ENCODE data around the gene SH3BP5L.

Gene SH3BP5L

DNA sequence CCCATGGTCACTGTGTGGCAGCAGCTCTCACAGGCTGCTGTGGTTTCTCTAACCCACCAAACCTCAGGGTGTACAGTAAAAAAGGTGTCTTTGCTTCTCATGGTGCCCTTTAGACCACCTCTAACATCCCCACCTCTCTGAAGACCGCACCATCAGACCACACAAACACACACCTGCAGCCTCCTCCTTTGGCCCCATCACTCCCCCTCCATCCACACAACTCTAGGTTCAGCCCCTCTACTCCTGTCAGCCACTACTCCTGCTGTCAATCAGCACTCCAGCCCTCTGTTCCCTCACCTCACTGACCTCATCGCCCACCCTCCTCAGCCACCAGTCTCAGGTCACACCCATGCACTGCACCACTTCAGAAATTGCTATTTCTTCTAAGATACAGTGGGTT, 25.7 kb upstream of the SH3BP5L start:
- no peak for DNase-seq (ENCODE audit: low read depth in 1 of 2, low spot score in 1 of 2)

DNA sequence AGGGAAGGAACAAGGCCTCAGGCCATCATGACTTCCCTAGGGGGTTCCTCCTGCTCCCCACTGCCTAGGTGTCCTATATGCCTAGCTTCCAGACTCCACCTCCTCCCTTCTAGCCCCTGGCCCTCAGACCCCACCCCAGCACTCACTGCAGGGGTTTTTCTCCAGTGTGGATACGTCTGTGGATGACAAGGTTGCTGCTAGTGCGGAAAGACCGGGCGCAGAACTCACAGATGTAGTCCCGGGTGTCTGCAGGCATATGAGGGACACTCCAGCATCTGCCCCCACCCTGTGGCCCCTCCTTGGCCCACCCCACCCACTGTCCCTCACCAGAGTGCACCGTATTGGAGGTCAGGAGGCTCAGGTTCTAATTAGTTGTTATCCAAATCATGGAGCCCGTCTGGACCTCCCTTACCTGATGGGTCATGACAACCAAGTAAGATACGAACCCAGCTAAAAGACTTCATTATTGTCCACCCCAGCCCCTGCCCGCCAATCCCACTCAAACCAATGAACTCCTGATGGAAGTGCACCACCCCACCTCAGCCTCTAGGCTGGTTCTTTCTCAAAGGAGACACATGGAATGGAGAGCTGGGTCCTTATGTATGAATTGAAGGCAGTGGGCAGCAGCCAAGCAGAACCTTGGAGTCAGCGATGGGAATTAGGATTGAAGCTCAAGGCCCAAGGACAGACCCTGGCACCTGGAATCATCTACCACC, 25.0 kb upstream of the SH3BP5L start:
- DNase-seq (ENCODE audit: low read depth in 1 of 2, low spot score in 1 of 2), result no peak

GRCh38 chr1:248850124-248850523, 24.4 kb upstream of the SH3BP5L start:
- DNase-seq (ENCODE audit: low read depth in 1 of 2, low spot score in 1 of 2), result no peak

DNA sequence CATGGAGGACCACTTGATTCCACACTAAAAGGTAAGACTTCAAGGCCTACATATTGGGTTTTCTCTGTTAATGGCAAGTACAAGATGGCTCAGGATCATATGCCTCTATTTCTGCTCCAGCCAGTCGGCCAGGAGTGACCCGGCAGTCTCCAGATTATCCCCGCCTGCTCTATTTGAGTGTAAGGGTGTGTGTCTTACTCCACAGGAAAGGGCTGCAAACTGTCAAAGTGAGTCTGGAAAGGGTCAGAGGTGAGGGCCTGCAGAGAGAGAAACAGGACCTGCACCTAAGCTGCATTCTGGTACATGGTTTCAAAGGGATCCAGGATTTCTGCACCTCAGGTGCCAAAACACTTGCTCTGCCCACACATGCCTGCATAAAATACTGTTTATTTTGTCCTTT, 23.9 kb upstream of the SH3BP5L start:
- DNase-seq (ENCODE audit: low read depth in 1 of 2, low spot score in 1 of 2), result no peak

DNA sequence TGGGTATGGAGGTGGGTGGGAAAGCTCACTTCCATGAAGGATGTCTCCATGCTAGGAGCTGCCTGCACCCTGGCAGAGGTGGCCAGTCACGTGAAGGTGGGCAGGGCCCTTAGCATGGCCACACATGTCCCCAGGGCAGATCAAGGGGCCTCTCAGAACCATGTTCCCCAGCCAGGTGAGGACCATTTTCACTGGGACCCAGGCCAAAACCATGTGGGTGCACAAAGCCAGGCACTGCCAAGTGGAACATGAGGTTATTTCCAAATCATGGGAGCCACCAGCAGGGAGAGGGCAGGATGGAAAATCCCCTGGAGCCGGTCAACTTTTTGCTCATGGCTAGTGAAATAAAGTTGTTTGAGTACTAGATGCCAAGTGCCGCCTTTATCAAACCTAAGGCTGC, 23.4 kb upstream of the SH3BP5L start:
- no peak for DNase-seq (ENCODE audit: low read depth in 1 of 2, low spot score in 1 of 2)

DNA sequence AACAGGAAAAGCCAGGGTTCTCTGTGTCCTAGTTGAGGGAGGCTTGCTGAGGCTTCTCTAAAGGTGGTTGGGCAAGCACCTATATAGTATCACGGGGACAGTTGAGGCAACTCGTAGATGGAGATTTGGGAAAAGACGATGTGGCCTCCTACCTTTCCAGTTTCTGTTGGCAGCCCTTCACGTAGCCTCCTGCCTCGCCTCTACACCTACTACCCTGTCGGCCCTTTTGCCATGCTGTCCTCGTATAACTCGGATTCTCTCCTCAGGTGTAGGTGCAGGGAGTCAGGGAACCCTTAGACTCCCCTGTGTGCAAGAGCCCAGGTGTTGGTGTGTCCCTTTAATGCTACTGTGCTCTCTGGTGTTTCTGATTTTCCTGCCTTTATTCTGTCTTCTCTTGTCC, 22.9 kb upstream of the SH3BP5L start:
- no peak for DNase-seq (ENCODE audit: low read depth in 1 of 2, low spot score in 1 of 2)

DNA sequence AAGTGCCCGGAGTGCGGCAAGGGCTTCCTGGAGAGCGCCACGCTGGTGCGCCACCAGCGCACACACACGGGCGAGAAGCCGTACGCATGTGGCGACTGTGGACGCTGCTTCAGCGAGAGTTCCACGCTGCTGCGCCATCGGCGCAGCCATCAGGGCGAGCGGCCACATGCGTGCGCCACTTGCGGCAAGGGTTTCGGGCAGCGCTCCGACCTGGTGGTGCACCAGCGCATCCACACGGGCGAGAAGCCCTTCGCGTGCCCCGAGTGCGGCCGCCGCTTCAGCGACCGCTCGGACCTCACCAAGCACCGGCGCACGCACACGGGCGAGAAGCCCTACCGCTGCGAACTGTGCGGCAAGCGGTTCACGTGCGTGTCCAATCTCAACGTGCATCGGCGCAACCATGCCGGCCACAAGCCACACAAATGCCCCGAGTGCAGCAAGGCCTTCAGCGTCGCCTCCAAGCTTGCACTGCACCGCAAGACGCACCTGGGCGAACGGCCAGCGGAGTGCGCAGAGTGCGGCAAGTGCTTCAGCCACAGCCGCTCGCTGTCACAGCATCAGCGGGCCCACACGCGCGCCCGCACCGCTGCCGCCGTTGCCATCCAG, 22.3 kb upstream of the SH3BP5L start:
- DNase-seq (ENCODE audit: low read depth in 1 of 2, low spot score in 1 of 2), result no peak

- no peak for DNase-seq (ENCODE audit: low read depth in 1 of 2, low spot score in 1 of 2)
Observed at GRCh38 chr1:248847181-248847955, 21.7 kb upstream of the SH3BP5L start.

DNA sequence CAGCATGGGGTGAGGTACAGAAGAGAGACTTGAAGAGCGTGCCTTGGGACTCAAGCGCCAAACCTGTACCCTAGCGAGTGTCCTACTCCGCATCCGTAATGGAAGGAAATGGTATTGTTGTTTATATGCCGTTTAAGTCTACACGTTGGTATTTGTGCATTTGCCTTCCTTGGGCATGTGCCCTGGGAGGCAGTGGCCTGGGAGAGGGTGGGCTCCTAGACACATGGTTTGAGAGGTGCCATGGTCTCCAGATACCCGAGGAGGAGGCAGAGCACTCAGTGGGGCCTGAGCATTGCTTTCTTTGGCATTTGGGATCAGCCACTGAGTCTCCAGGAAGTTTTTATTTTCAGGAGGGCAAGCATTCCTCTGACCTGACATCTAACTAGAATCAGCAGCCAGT, 18.8 kb upstream of the SH3BP5L start:
- DNase-seq (ENCODE audit: low read depth in 1 of 2, low spot score in 1 of 2), result no peak

- DNase-seq (ENCODE audit: low read depth in 1 of 2, low spot score in 1 of 2), result no peak
Observed at GRCh38 chr1:248843687-248844086, 18.0 kb upstream of the SH3BP5L start.

GRCh38 chr1:248842781-248843331, 17.1 kb upstream of the SH3BP5L start:
- DNase-seq (ENCODE audit: low read depth in 1 of 2, low spot score in 1 of 2), result no peak

GRCh38 chr1:248841702-248842395, 16.1 kb upstream of the SH3BP5L start:
- DNase-seq (ENCODE audit: low read depth in 1 of 2, low spot score in 1 of 2), result no peak

DNA sequence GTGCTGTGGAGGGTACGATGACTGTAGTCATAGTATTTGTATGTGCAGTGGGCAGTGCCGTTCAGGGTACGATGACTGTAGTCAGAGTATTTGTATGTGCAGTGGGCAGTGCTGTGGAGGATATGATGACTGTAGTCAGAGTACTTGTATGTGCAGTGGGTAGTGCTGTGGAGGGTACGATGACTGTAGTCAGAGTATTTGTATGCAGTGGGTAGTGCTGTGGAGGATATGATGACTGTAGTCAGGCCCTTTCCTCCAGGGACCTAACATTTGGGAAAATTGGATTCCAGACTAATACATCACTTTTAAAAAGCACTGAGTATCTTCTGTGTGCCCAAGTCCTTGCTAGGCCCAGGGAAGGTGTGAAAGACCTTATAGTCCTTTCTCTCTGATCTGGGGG, 15.2 kb upstream of the SH3BP5L start:
- no peak for DNase-seq (ENCODE audit: low read depth in 1 of 2, low spot score in 1 of 2)

- no peak for DNase-seq (ENCODE audit: low read depth in 1 of 2, low spot score in 1 of 2)
Observed at GRCh38 chr1:248839168-248839555, 13.4 kb upstream of the SH3BP5L start.

DNA sequence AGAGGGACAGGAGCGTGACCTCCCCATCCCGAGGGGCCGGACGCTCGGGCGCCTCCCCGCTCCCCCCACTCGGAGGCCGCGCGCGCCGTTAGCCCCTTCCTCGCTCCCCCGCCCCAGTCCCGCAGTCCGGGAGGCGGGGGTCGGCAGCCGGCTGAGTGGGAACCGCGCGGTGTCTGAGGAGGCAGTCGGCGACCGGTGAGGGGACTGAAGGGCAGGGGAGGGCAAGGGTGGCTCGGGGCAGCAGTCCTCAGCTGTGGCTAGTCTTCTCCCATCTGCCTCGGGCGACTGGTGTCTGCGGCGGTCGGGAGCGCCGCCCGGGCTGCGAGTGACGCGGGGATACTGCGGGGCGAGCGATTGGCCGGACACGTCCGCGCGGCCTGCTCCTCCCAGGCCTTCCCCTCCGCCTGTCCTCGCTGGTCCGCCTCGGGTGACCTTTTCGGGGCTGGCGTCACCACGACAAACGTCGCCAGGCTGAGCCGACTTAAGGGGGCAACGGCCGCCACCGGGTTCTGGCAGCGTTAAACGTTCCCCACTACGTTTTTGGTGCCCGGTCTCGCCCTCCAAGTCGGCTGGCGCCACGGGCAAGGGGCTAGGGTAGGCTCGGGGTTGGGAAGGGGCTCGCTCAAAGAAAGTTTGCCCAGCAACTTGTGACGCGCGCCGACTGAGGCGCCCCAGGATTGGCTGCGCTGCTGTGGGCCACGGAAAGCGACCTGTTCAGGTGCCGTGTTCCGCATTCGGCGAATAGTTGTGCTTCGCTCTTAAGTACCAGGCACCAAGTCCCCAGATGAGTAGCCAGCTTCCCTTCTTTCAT, 12.8 kb upstream of the SH3BP5L start:
- peak; percentile 67 to 75 for DNase-seq (ENCODE audit: low read depth in 1 of 2, low spot score in 1 of 2)

DNA sequence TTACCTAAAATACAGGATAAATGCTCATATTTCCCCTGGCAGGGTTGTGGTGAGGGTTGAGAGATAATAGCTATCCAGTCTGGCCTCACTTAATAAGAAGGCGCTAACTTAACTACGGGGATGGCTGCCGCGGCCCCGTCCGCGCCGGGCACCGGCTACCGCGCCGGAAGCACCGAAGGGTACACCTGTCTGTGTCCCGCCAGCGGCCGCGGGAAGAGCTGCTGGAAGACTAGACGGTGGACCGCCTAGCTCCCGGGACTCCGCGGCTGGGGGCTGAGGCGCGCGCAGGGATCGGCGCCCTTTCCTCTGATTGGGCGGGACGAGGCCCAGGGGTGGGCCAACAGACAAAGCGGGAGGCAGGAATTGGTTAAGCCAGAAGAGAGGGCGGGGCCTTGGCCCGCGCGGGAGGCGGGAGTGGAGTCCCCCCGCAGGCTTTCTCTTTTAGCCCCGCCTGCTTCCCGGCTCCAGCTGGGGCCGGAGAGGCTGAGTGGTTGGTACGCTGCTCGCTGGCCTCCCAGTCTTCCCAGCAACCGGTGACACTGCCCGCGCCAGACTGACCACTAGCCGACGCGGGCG, 12.2 kb upstream of the SH3BP5L start, which contains the start of gene ZNF672:
Gene ZNF672 (plus strand): TSS at position 444 of the 576 bp plus-strand sequence. CDS start 9,051 bp downstream, outside the sequence.
- DNase-seq (ENCODE audit: low read depth in 1 of 2, low spot score in 1 of 2), result peak; percentile 77 to 86

- DNase-seq (ENCODE audit: low read depth in 1 of 2, low spot score in 1 of 2), result no peak
Observed at GRCh38 chr1:248837045-248837780, 11.5 kb upstream of the SH3BP5L start.

DNA sequence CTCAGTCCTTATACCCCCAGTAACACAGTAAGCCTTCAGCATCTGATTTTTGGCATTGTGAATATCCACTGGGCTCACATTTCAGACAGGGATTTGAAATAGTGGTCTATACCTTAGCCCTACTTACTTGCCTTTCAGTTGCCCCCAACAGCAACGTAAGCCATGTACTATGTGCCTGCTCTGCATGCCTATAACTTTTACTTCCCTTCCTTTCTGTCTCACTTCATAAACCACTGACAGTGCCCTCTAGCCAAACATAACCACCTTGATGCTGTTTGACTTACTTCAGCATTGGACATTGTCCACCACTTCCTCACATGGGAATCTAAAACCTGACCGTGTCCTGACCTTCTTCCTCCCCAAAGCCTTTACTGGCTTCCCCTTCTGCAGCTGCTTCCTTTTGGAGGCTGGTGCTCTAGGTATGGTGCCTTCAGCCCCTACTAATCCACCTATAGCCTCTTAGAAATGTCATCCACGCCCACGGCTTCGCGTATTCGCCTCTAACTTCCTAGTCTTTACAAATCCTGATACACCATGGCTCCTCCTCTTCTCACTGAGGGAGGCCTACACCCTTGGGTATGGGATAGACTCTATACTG, 8.7 kb upstream of the SH3BP5L start:
- DNase-seq (ENCODE audit: low read depth in 1 of 2, low spot score in 1 of 2), result no peak

DNA sequence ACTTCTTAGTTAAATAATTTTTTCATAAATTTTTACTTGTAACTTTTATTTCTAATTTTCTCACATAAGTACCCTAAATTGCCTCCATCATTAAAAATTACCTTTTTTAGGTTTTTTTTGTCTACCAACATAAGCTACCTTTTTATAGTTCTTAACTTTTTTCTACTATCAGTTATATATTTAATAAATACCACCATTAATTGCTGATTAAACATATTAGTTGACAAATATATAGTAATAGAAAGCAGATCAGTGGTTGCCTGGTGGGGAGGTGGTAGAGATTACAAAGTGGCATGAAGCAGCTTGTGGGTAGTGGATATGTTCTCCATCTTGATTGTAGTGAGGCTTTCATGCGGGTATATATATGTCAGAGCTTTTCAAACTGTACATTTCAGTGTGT, 6.1 kb upstream of the SH3BP5L start:
- DNase-seq (ENCODE audit: low read depth in 1 of 2, low spot score in 1 of 2), result no peak
